Sigmoid colon (tissue), 4 donors: ENCODE data around the gene CHTOP.

Experiments
- CTCF ChIP-seq, 4 experiments: fragments of 450-650 bp in 3 of 4; fragments of 200-600 bp in 1 of 4; IDR thresholded peaks; one replicate each; pipeline ENCODE4 v1.5.1; 2016 to 2019; ENCODE audit warnings: antibody characterized with exemption in 4 of 4, mild to moderate bottlenecking in 3 of 4, moderate library complexity in 2 of 4
- EP300 ChIP-seq, 4 donors: sonication (generic); formaldehyde crosslinking; IDR thresholded peaks; one replicate each; pipeline ENCODE4 v1.6.1; 2017; ENCODE audit warnings: antibody characterized with exemption in 4 of 4

- TF ChIP-seq CTCF (IDR thresholded peaks at IDR 0.05) (no peak), EP300 (IDR thresholded peaks at IDR 0.05) (no peak)
These were observed 25.7 kb upstream of the CHTOP start for GRCh38 chr1:153608089-153608682.
